OCI-LY7 (cell line): ENCODE data around the gene TMEM207.

Source experiments
- EZH2phosphoT487 ChIP-seq: fragments of 200-600 bp; sonication (generic); IDR thresholded peaks from 2 replicates; pipeline ENCODE4 v1.6.1; 2018; ENCODE audit warnings: low read depth, borderline replicate concordance, mild to moderate bottlenecking, mixed run types, antibody characterized with exemption, low read length, moderate library complexity, mixed read lengths
- TF ChIP-seq, protein P1 (sequence below): fragments of 200-600 bp; sonication (generic); conservative IDR thresholded peaks from 2 replicates; pipeline ENCODE4 v1.5.1; 2014; ENCODE audit warnings: mild to moderate bottlenecking, antibody characterized with exemption, low read length, moderate library complexity, mixed read lengths

DNA sequence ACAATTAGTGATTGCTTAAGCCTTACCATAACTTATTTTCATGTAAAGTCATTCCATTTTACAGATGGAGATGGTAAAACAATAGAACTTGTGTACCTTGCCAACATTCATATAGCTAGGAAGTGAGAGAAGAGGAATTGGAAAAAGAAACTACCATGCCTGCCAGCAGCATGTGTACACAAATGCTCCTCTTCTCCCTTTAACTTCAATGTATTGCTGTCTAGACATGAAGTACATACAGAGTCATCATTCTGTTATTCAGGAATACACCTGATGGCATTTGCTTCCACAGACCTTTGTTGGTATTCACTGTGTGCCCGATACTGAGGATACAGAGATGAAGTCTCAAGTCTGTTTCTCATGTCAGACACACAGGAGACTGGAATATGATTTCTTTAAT lies 7.1 kb upstream of the TMEM207 start:
- no peak for TF ChIP-seq EZH2phosphoT487
- TF ChIP-seq, protein P1, sequence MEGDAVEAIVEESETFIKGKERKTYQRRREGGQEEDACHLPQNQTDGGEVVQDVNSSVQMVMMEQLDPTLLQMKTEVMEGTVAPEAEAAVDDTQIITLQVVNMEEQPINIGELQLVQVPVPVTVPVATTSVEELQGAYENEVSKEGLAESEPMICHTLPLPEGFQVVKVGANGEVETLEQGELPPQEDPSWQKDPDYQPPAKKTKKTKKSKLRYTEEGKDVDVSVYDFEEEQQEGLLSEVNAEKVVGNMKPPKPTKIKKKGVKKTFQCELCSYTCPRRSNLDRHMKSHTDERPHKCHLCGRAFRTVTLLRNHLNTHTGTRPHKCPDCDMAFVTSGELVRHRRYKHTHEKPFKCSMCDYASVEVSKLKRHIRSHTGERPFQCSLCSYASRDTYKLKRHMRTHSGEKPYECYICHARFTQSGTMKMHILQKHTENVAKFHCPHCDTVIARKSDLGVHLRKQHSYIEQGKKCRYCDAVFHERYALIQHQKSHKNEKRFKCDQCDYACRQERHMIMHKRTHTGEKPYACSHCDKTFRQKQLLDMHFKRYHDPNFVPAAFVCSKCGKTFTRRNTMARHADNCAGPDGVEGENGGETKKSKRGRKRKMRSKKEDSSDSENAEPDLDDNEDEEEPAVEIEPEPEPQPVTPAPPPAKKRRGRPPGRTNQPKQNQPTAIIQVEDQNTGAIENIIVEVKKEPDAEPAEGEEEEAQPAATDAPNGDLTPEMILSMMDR = no peak
